ENCODE measurements around the gene RPS2.
"Not testable (repeated sequence)": the region's sequence is repeated elsewhere in the genome, so short reads cannot be mapped to it uniquely, and the experiment has no call there.

Gene RPS2

GRCh38 chr16:1920727-1921171, 43.9 kb downstream of the RPS2 start:
- TF ChIP-seq CTCF (IDR thresholded peaks at IDR 0.05; ENCODE audit: low read depth, low read length) (no peak), EZH2phosphoT487 (IDR thresholded peaks at IDR 0.05; ENCODE audit: low read depth) (no peak)
- Histone ChIP-seq H3K9ac (ENCODE audit: low read length) (no peak overlapping the region), H3K27me3 (ENCODE audit: low read depth, low read length) (peaks cover 8% of the 10 kb centered on the region; the same call in 1 of the 2 replicates), H3K79me2 (ENCODE audit: low read length) (no peaks in the 10 kb centered on the region), H3K4me2 (ENCODE audit: low read length) (peak overlapping the region; percentile 55), H4K20me1 (ENCODE audit: insufficient read depth, low read length) (no peaks in the 10 kb centered on the region), H3K36me3 (replicated peaks; ENCODE audit: low read depth, low read length) (no peaks in the 10 kb centered on the region), H3K4me1 (ENCODE audit: low read length) (no peaks in the 10 kb centered on the region), H3K27ac (ENCODE audit: low read length) (no peak overlapping the region), H3K9me3 (ENCODE audit: insufficient read depth, low read length) (no peaks in the 10 kb centered on the region), H2AFZ (ENCODE audit: low read depth, low read length) (no peak overlapping the region), H3K4me3 (ENCODE audit: low read length) (peak overlapping the region; percentile 60)

GRCh38 chr16:1920122-1920521, 44.5 kb downstream of the RPS2 start:
- not testable (repeated sequence) for H3K4me1 ChIP-seq (ENCODE audit: low read length); H3K27ac ChIP-seq (ENCODE audit: low read length); H3K4me3 ChIP-seq (ENCODE audit: low read length); H3K9ac ChIP-seq (ENCODE audit: low read length); H3K9me3 ChIP-seq (ENCODE audit: insufficient read depth, low read length); H4K20me1 ChIP-seq (ENCODE audit: insufficient read depth, low read length); H3K4me2 ChIP-seq (ENCODE audit: low read length); H2AFZ ChIP-seq (ENCODE audit: low read depth, low read length); H3K36me3 ChIP-seq (replicated peaks; ENCODE audit: low read depth, low read length); H3K27me3 ChIP-seq (ENCODE audit: low read depth, low read length); H3K79me2 ChIP-seq (ENCODE audit: low read length)

GRCh38 chr16:1919327-1919998, 45.2 kb downstream of the RPS2 start:
- peaks cover 8% of the 10 kb centered on the region; the same call in 1 of the 2 replicates for H3K27me3 ChIP-seq (ENCODE audit: low read depth, low read length)
- H3K36me3 ChIP-seq (replicated peaks; ENCODE audit: low read depth, low read length): no peaks in the 10 kb centered on the region
- no peak for TF ChIP-seq EZH2phosphoT487 (IDR thresholded peaks at IDR 0.05; ENCODE audit: low read depth)
- TF ChIP-seq CTCF (IDR thresholded peaks at IDR 0.05; ENCODE audit: low read depth, low read length): no peak
- no peaks in the 10 kb centered on the region for H3K9me3 ChIP-seq (ENCODE audit: insufficient read depth, low read length)
- H3K27ac ChIP-seq (ENCODE audit: low read length): no peak overlapping the region
- no peaks in the 10 kb centered on the region for H4K20me1 ChIP-seq (ENCODE audit: insufficient read depth, low read length)
- no peak overlapping the region for H3K4me2 ChIP-seq (ENCODE audit: low read length)
- no peak overlapping the region for H2AFZ ChIP-seq (ENCODE audit: low read depth, low read length)
- H3K9ac ChIP-seq (ENCODE audit: low read length): no peak overlapping the region
- no peaks in the 10 kb centered on the region for H3K79me2 ChIP-seq (ENCODE audit: low read length)
- H3K4me1 ChIP-seq (ENCODE audit: low read length): no peaks in the 10 kb centered on the region
- no peak overlapping the region for H3K4me3 ChIP-seq (ENCODE audit: low read length)

- no peaks in the 10 kb centered on the region for H3K36me3 ChIP-seq (replicated peaks; ENCODE audit: low read depth, low read length)
- no peak within 1 kb of the TSS for H2AFZ ChIP-seq (ENCODE audit: low read depth, low read length)
- TF ChIP-seq EZH2phosphoT487 (IDR thresholded peaks at IDR 0.05; ENCODE audit: low read depth) (no peak), CTCF (IDR thresholded peaks at IDR 0.05; ENCODE audit: low read depth, low read length) (no peak)
- no peak within 1 kb of the TSS for H3K4me3 ChIP-seq (ENCODE audit: low read length)
- H4K20me1 ChIP-seq (ENCODE audit: insufficient read depth, low read length): no peaks in the 10 kb centered on the region
- no peaks in the 10 kb centered on the region for H3K4me1 ChIP-seq (ENCODE audit: low read length)
- no peak within 1 kb of the TSS for H3K27ac ChIP-seq (ENCODE audit: low read length)
- peaks cover 8% of the 10 kb centered on the region; the same call in 1 of the 2 replicates for H3K27me3 ChIP-seq (ENCODE audit: low read depth, low read length)
- H3K9ac ChIP-seq (ENCODE audit: low read length): no peak within 1 kb of the TSS
- no peak within 1 kb of the TSS for H3K4me2 ChIP-seq (ENCODE audit: low read length)
- H3K79me2 ChIP-seq (ENCODE audit: low read length): no peaks in the 10 kb centered on the region
- H3K9me3 ChIP-seq (ENCODE audit: insufficient read depth, low read length): no peaks in the 10 kb centered on the region
These were observed 46.0 kb downstream of the RPS2 start, which contains the start of gene HS3ST6 for GRCh38 chr16:1918351-1919326. Gene HS3ST6 (minus strand): TSS chr16:1918415. CDS start chr16:1918323, 92 bp downstream.
